Endodermal cell (in vitro differentiated cells): ENCODE measurements around the gene PTPRN2. TPM values are rescaled to one million over a fixed set of nuclear protein-coding genes. Genes with fewer than 3 reads are reported as not detected.

Experiments used
- DNase-seq: peaks from one replicate; pipeline ENCODE4 v3.0.0-alpha.2; 2017
- H3K27ac ChIP-seq: 2 replicates; pipeline ENCODE4 v1.5.1; 2013; ENCODE audit warnings: mild to moderate bottlenecking, low read depth, low read length, moderate library complexity
- H3K27me3 ChIP-seq: 2 replicates; pipeline ENCODE4 v1.6.1; 2013; ENCODE audit warnings: mild to moderate bottlenecking, low read length, moderate library complexity; ENCODE audit not compliant: insufficient read depth, control insufficient read depth, poor library complexity, severe bottlenecking
- H3K36me3 ChIP-seq: 2 replicates; pipeline ENCODE4 v1.7.0; 2013; ENCODE audit warnings: mild to moderate bottlenecking, low read length, moderate library complexity; ENCODE audit not compliant: control insufficient read depth, insufficient read depth
- H3K4me1 ChIP-seq: one replicate; pipeline ENCODE4 v1.7.0; 2013; ENCODE audit warnings: low read length; ENCODE audit not compliant: control insufficient read depth, insufficient read depth
- H3K4me3 ChIP-seq: 2 replicates; pipeline ENCODE4 v1.5.1; 2013; ENCODE audit warnings: mild to moderate bottlenecking, low read length, moderate library complexity
- H3K9ac ChIP-seq: 2 replicates; pipeline ENCODE4 v1.6.1; 2013; ENCODE audit warnings: mild to moderate bottlenecking, low read length, moderate library complexity; ENCODE audit not compliant: poor library complexity, severe bottlenecking; ENCODE audit errors: extremely low read depth
- H3K9me3 ChIP-seq: 2 replicates; pipeline ENCODE4 v1.6.1; 2013; ENCODE audit warnings: mild to moderate bottlenecking, low read length, moderate library complexity; ENCODE audit not compliant: control insufficient read depth
- H3K27ac Mint-ChIP-seq: 2 replicates; pipeline ENCODE4 v1.8.0; 2020; ENCODE audit warnings: mixed read lengths
- H3K27me3 Mint-ChIP-seq: 2 replicates; pipeline ENCODE4 v1.8.0; 2021; ENCODE audit warnings: mild to moderate bottlenecking, mixed read lengths; ENCODE audit not compliant: insufficient read depth
- H3K36me3 Mint-ChIP-seq: 2 replicates; pipeline ENCODE4 v1.8.0; 2020; ENCODE audit warnings: low read depth, mixed read lengths
- H3K4me1 Mint-ChIP-seq: 2 replicates; pipeline ENCODE4 v1.8.0; 2020; ENCODE audit warnings: mixed read lengths
- H3K4me3 Mint-ChIP-seq: 2 replicates; pipeline ENCODE4 v1.8.0; 2020; ENCODE audit warnings: mild to moderate bottlenecking, moderate library complexity, mixed read lengths
- H3K9me3 Mint-ChIP-seq: 2 replicates; pipeline ENCODE4 v1.8.0; 2020; ENCODE audit warnings: mild to moderate bottlenecking, mixed read lengths
- CTCF ChIP-seq: fragments of 200-600 bp; sonication (generic); conservative IDR thresholded peaks from 2 replicates; pipeline ENCODE4 v1.5.0; 2021; ENCODE audit warnings: antibody characterized with exemption, mild to moderate bottlenecking
- WGBS, 2 experiments: methylation state at CpG; one replicate each; pipeline versions ENCODE4 v1.1.5 to v1.1.7; 2013; ENCODE audit warnings: missing lambda C conversion rate in 2 of 2, mixed read lengths in 1 of 2; ENCODE audit not compliant: insufficient coverage in 1 of 2, insufficient read length in 1 of 2; 5-methylcytosine and 5-hydroxymethylcytosine counted together
- total RNA-seq, 2 donors: library from RNA; stranded (reverse); fragmentation: NEBNext Ultra II Directional in 1 of 2; extraction: Animal tissue kit (Norgen Biotek cat#: 25700) in 1 of 2; gene quantifications; 2 replicates in 1 of 2; 3 replicates in 1 of 2; pipeline ENCODE4 v1.2.1, GENCODE V29; 2021

The PTPRN2 gene
- total RNA-seq, 2 donors from 2014 or later, result 0.69 to 1.2 TPM

GRCh38 chr7:157750291-157750690 is 837.3 kb downstream of the PTPRN2 start:
- Mint-ChIP-seq H3K36me3 (no peaks in the 10 kb centered on the region), H3K4me3 (no peak overlapping the region), H3K27ac (no peak overlapping the region), H3K4me1 (no peaks in the 10 kb centered on the region), H3K9me3 (no peaks in the 10 kb centered on the region), H3K27me3 (no peaks in the 10 kb centered on the region)
- no peak for TF ChIP-seq CTCF
- no peak for DNase-seq
- no peak overlapping the region for H3K9ac ChIP-seq
- no peak overlapping the region for H3K4me3 ChIP-seq
- H3K36me3 ChIP-seq, result no peaks in the 10 kb centered on the region
- no peaks in the 10 kb centered on the region for H3K27me3 ChIP-seq
- no peaks in the 10 kb centered on the region for H3K4me1 ChIP-seq
- no peak overlapping the region for H3K27ac ChIP-seq
- H3K9me3 ChIP-seq, result peaks cover 17% of the 10 kb centered on the region
- WGBS, 2 experiments, result 66 to 77% methylated on average over 2 to 6 of the region's 6 CpGs

- H3K9ac ChIP-seq, result no peak overlapping the region
- no peaks in the 10 kb centered on the region for H3K36me3 Mint-ChIP-seq
- peaks cover 42% of the 10 kb centered on the region for H3K9me3 ChIP-seq
- H3K4me1 Mint-ChIP-seq, result no peaks in the 10 kb centered on the region
- no peak overlapping the region for H3K4me3 ChIP-seq
- H3K27me3 ChIP-seq, result no peaks in the 10 kb centered on the region
- H3K4me3 Mint-ChIP-seq, result no peak overlapping the region
- 72 to 76% methylated on average over 11 to 25 of the region's 25 CpGs for WGBS, 2 experiments
- no peaks in the 10 kb centered on the region for H3K9me3 Mint-ChIP-seq
- DNase-seq, result no peak
- no peak for TF ChIP-seq CTCF
- no peak overlapping the region for H3K27ac Mint-ChIP-seq
- H3K27ac ChIP-seq, result no peak overlapping the region
- H3K36me3 ChIP-seq, result no peaks in the 10 kb centered on the region
- no peaks in the 10 kb centered on the region for H3K27me3 Mint-ChIP-seq
- H3K4me1 ChIP-seq, result no peaks in the 10 kb centered on the region
Observed at GRCh38 chr7:157745721-157746709, 841.6 kb downstream of the PTPRN2 start.

GRCh38 chr7:157744786-157745601 is 842.6 kb downstream of the PTPRN2 start:
- no peaks in the 10 kb centered on the region for H3K4me1 Mint-ChIP-seq
- no peak overlapping the region for H3K9ac ChIP-seq
- H3K4me3 Mint-ChIP-seq, result no peak overlapping the region
- H3K36me3 ChIP-seq, result no peaks in the 10 kb centered on the region
- H3K27ac Mint-ChIP-seq, result no peak overlapping the region
- H3K4me1 ChIP-seq, result no peaks in the 10 kb centered on the region
- H3K9me3 Mint-ChIP-seq, result no peaks in the 10 kb centered on the region
- H3K27me3 Mint-ChIP-seq, result no peaks in the 10 kb centered on the region
- no peaks in the 10 kb centered on the region for H3K27me3 ChIP-seq
- no peak for TF ChIP-seq CTCF
- no peak overlapping the region for H3K27ac ChIP-seq
- H3K9me3 ChIP-seq, result peaks cover 43% of the 10 kb centered on the region
- no peak for DNase-seq
- no peaks in the 10 kb centered on the region for H3K36me3 Mint-ChIP-seq
- WGBS, 2 experiments, result 74 to 79% methylated on average over 10 to 24 of the region's 24 CpGs
- no peak overlapping the region for H3K4me3 ChIP-seq
